ENCODE results near the gene METRNL.

Gene METRNL

DNA sequence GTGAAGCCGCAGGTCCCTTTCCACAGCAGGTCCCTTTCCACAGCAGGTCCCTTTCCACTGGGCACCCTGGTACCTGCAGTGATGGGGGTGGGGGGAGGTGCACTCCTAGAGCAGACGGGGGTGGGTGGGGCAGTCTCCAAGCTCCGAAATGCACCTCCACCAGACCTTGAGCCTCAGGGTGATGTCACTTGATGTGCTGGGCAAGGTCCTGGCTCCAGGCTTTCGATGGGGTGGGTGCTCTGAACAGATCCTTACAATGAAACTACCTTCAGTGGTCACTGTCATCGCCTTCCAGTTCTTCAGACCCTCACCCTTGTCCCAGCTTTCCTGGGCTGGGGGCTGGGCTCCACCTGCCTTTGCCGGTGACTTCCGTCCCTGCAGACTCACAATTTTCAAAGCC, 1.5 kb upstream of the METRNL start:
- DNase-seq (ENCODE audit: insufficient read length) (no peak), FAIRE-seq (no peak)
- TF ChIP-seq POLR2A (IDR thresholded peaks at IDR 0.05; ENCODE audit: low read depth, low read length) (no peak), POLR2AphosphoS5 (IDR thresholded peaks at IDR 0.05; ENCODE audit: low read depth, low read length) (no peak), TAF1 (IDR thresholded peaks at IDR 0.05; ENCODE audit: borderline replicate concordance, low read depth, low read length) (no peak)

GRCh38 chr17:83078378-83079351, 744 bp upstream of the METRNL start:
- FAIRE-seq (no peak), DNase-seq (ENCODE audit: insufficient read length) (no peak)
- no peak for TF ChIP-seq TAF1 (IDR thresholded peaks at IDR 0.05; ENCODE audit: borderline replicate concordance, low read depth, low read length)
- TF ChIP-seq POLR2AphosphoS5 (IDR thresholded peaks at IDR 0.05; ENCODE audit: low read depth, low read length) = no peak
- TF ChIP-seq POLR2A (IDR thresholded peaks at IDR 0.05; ENCODE audit: low read depth, low read length) = no peak

DNA sequence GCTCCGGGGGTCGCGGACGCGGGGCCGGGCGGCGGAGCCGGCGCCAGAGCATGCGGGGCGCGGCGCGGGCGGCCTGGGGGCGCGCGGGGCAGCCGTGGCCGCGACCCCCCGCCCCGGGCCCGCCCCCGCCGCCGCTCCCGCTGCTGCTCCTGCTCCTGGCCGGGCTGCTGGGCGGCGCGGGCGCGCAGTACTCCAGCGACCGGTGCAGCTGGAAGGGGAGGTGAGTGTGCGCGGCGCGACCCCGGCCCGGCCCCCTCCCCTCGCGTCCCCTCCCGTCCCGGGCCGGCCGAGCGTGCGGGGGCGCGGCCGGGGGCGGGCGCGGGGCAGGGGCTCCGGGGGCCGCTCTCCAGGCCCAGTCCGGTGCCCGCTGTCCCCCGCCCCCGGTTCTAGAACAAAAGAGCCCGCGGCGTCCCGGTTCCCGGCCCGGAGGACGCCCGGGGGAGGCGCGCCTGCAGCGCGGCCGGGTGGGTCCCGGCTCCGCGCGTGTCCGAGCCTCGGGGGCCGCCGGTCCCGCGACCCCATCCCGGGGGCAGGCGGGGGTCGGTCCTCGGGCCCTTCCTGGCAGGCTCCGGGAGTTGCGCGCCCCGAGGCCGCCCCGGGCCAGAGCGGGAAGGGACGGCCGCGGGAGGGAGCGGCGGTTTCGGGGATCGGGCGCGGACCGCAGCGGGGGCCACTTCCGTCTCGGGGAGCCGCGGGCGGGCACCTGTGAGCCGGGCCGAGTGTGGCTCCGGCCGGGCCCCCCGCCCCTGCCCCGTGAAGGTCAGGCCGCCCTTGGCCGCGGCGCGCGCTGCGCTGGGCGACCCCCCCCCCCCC, 563 bp downstream of the METRNL start:
- no peak for FAIRE-seq
- DNase-seq (ENCODE audit: insufficient read length) = no peak

DNA sequence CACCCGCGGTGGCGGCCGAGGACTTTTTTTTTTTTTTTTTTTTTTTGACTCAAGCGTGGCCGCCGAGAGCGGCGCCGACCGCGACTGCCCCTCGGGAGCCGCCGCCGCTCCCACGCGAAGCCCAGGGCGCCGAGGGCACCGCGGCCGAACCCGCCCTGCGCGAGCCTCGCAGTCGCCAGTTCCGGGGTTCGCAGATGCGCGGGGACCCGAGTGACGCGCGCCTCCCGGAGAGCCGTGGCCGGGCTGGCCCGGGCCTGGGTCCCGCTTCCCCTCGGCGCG, 1.1 kb downstream of the METRNL start:
- TF ChIP-seq TAF1 (IDR thresholded peaks at IDR 0.05; ENCODE audit: borderline replicate concordance, low read depth, low read length) (no peak), POLR2AphosphoS5 (IDR thresholded peaks at IDR 0.05; ENCODE audit: low read depth, low read length) (no peak), POLR2A (IDR thresholded peaks at IDR 0.05; ENCODE audit: low read depth, low read length) (no peak)
- no peak for DNase-seq (ENCODE audit: insufficient read length)
- no peak for FAIRE-seq

More for the DNA sequence above, 563 bp downstream of the METRNL start:
- TF ChIP-seq POLR2A (IDR thresholded peaks at IDR 0.05; ENCODE audit: low read depth, low read length) = no peak
- no peak for TF ChIP-seq POLR2AphosphoS5 (IDR thresholded peaks at IDR 0.05; ENCODE audit: low read depth, low read length)
- TF ChIP-seq TAF1 (IDR thresholded peaks at IDR 0.05; ENCODE audit: borderline replicate concordance, low read depth, low read length) = no peak

- DNase-seq (ENCODE audit: insufficient read length) (peak; percentile 59), FAIRE-seq (no peak)
- TF ChIP-seq POLR2A (IDR thresholded peaks at IDR 0.05; ENCODE audit: low read depth, low read length) = no peak
- no peak for TF ChIP-seq TAF1 (IDR thresholded peaks at IDR 0.05; ENCODE audit: borderline replicate concordance, low read depth, low read length)
- no peak for TF ChIP-seq POLR2AphosphoS5 (IDR thresholded peaks at IDR 0.05; ENCODE audit: low read depth, low read length)
Observed at GRCh38 chr17:83080858-83081683, 1.7 kb downstream of the METRNL start.

- TF ChIP-seq POLR2AphosphoS5 (IDR thresholded peaks at IDR 0.05; ENCODE audit: low read depth, low read length) (no peak), TAF1 (IDR thresholded peaks at IDR 0.05; ENCODE audit: borderline replicate concordance, low read depth, low read length) (no peak), POLR2A (IDR thresholded peaks at IDR 0.05; ENCODE audit: low read depth, low read length) (no peak)
- no peak for FAIRE-seq
- DNase-seq (ENCODE audit: insufficient read length) = no peak
Observed at GRCh38 chr17:83081684-83082201, 2.3 kb downstream of the METRNL start.

DNA sequence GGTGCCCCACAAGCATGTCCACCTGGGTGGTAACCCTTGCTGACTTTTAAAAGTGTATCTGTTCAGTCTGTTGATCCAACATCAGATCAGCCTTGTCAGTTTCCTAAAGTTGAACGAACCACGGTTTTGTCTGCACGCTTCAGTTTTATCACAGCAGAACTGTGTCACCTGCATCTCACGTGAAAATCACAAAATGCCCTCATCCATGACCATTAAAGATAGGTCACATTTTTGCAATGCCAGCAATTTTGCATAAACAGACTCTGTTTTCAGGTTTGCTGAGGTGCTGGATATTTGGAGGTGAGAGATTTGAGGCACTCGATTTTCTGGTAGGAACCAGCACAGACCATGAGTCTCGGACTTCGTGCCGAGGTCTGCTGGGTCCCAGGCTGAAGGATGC, 3.0 kb downstream of the METRNL start:
- FAIRE-seq = no peak
- TF ChIP-seq TAF1 (IDR thresholded peaks at IDR 0.05; ENCODE audit: borderline replicate concordance, low read depth, low read length) = no peak
- no peak for TF ChIP-seq POLR2AphosphoS5 (IDR thresholded peaks at IDR 0.05; ENCODE audit: low read depth, low read length)
- TF ChIP-seq POLR2A (IDR thresholded peaks at IDR 0.05; ENCODE audit: low read depth, low read length) = no peak

GRCh38 chr17:83082909-83083367, 3.5 kb downstream of the METRNL start:
- TF ChIP-seq POLR2A (IDR thresholded peaks at IDR 0.05; ENCODE audit: low read depth, low read length) (no peak), POLR2AphosphoS5 (IDR thresholded peaks at IDR 0.05; ENCODE audit: low read depth, low read length) (no peak), TAF1 (IDR thresholded peaks at IDR 0.05; ENCODE audit: borderline replicate concordance, low read depth, low read length) (no peak)
- no peak for FAIRE-seq
- DNase-seq (ENCODE audit: insufficient read length) = no peak

More for the DNA sequence above, 3.0 kb downstream of the METRNL start:
- DNase-seq (ENCODE audit: insufficient read length) = no peak

DNA sequence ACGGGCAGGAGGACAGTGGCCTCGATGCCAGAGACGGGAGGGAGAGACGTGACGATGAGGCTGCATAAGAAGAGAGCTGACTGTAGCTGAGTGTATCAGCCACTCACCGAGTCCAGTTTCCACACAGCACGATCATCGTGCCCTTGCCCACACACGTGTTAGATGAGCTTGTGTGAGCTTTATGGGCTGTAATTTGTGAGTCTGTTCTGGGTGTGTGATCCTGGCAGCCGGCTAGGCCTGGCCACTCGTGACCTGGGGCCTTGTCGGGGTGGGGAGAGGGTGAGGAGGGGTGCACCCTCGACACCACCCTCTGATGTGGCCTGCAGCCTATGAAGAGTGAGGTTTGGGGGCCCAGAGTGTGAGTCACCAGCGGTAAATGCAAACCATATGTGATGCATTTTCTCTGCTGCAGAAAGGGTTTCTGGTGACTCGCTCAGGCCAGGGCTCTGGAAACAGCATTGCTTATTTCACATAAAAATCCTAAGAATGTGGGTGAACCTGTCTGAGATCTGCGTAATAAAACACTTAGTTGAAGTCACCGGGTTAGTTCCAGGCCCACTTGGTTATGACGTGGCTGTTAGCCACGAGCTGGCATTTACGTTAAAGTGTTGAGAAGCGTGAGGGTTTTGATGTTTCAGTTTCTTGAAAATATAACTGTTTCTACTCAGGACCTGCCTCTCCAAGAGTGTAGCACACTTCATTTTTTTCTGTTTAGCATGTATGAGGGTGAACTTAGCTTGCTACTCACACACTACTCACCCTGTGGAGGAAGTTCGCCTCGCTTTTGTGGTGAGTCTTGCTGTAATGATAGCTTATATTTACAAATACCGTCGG, 4.2 kb downstream of the METRNL start:
- no peak for FAIRE-seq

GRCh38 chr17:83084214-83084613, 4.8 kb downstream of the METRNL start:
- FAIRE-seq (no peak), DNase-seq (ENCODE audit: insufficient read length) (no peak)
- TF ChIP-seq POLR2AphosphoS5 (IDR thresholded peaks at IDR 0.05; ENCODE audit: low read depth, low read length) = no peak
- TF ChIP-seq POLR2A (IDR thresholded peaks at IDR 0.05; ENCODE audit: low read depth, low read length) = no peak
- no peak for TF ChIP-seq TAF1 (IDR thresholded peaks at IDR 0.05; ENCODE audit: borderline replicate concordance, low read depth, low read length)

More for the DNA sequence above, 4.2 kb downstream of the METRNL start:
- TF ChIP-seq POLR2AphosphoS5 (IDR thresholded peaks at IDR 0.05; ENCODE audit: low read depth, low read length) (no peak), POLR2A (IDR thresholded peaks at IDR 0.05; ENCODE audit: low read depth, low read length) (no peak), TAF1 (IDR thresholded peaks at IDR 0.05; ENCODE audit: borderline replicate concordance, low read depth, low read length) (no peak)
- no peak for DNase-seq (ENCODE audit: insufficient read length)
